ENCODE results near the gene ALLC.

ALLC gene

DNA sequence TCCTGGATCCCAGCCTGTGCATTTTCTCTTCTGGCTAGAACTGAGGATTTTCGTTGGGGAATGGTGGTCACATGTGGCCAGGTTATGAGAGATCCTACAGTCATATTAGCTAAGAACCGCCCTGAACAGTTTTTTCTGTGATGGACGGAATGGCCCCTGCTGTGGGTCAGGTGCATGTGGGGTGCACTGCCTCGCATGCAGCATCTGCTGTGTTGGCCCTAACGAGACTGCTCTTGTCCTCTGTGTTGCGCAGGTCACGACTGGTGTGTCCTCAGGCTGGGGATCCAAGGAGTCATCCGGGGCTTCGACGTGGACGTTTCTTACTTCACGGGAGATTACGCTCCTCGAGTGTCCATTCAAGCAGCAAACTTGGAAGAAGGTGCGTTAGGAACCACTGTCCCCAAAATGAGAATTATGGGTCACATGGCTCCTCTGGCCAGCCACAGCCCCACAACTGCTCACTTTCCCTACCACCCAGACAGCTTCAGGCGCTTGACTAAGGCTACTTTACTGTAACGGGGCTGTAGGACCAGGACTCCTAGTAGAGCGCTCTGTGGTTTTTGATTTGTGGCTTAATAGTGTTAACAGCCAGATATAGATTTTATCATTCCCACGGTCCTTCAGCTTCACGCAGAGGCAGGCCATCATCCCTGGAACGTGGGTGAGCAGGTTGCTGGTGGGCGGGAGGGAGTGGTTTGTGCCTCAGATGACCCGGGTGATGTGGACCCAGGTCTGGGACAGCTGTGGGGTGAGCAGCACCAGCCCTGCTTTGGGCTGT, 21.8 kb downstream of the ALLC start:
- TF ChIP-seq Cebpa-rat (IDR thresholded peaks at IDR 0.05): no peak
- Histone ChIP-seq H3K4me1 (peaks cover 44% of the 10 kb centered on the region), H4K20me1 (no peaks in the 10 kb centered on the region), H3K4me2 (no peak overlapping the region), H3K27ac (no peak overlapping the region), H3K9ac (no peak overlapping the region), H3K4me3 (no peak overlapping the region), H3K36me3 (no peaks in the 10 kb centered on the region), H3K9me3 (no peaks in the 10 kb centered on the region), H3K27me3 (no peaks in the 10 kb centered on the region)

- H3K9me3 ChIP-seq: no peaks in the 10 kb centered on the region
- peak overlapping the region; percentile 43 for H3K4me2 ChIP-seq
- no peak for TF ChIP-seq Cebpa-rat (IDR thresholded peaks at IDR 0.05)
- no peaks in the 10 kb centered on the region for H3K36me3 ChIP-seq
- H4K20me1 ChIP-seq: no peaks in the 10 kb centered on the region
- H3K4me3 ChIP-seq: no peak overlapping the region
- no peak overlapping the region for H3K27ac ChIP-seq
- H3K27me3 ChIP-seq: no peaks in the 10 kb centered on the region
- peaks cover 43% of the 10 kb centered on the region for H3K4me1 ChIP-seq
- no peak overlapping the region for H3K9ac ChIP-seq
Observed at GRCh38 chr2:3680548-3681345, 22.7 kb downstream of the ALLC start.

DNA sequence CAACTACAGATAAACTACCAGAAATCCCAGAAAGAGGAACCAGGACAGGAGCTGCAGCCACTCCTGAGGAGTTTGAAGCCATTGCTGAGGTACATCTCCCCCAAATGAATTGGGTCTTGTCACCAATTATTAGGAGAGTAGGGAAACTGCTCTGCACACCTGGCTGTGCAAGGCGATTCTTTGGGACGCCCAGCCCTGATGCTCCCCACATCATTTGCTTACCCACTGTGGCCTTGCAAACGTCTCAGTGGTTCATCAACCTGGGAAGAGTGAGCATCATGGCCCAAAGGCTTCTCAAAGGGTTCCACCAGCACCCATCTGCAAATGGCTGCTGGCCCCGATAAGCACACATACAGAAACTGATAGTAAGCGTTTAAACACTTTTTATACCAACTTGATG, 23.6 kb downstream of the ALLC start:
- H3K4me2 ChIP-seq: peak overlapping the region; percentile 72; the same call in 1 of the 2 replicates
- no peak for TF ChIP-seq Cebpa-rat (IDR thresholded peaks at IDR 0.05)
- H3K9me3 ChIP-seq: no peaks in the 10 kb centered on the region
- H3K36me3 ChIP-seq: no peaks in the 10 kb centered on the region
- H3K27ac ChIP-seq: no peak overlapping the region
- H4K20me1 ChIP-seq: no peaks in the 10 kb centered on the region
- no peak overlapping the region for H3K4me3 ChIP-seq
- no peak overlapping the region for H3K9ac ChIP-seq
- peaks cover 35% of the 10 kb centered on the region for H3K4me1 ChIP-seq
- H3K27me3 ChIP-seq: no peaks in the 10 kb centered on the region

GRCh38 chr2:3682811-3683210, 24.8 kb downstream of the ALLC start:
- Histone ChIP-seq H3K4me3 (no peak overlapping the region), H3K4me1 (peaks cover 35% of the 10 kb centered on the region), H3K27ac (0 out of 2 replicates have a peak overlapping the region, but pooled peaks have one; percentile 8), H3K4me2 (peak overlapping the region; percentile 72), H3K27me3 (no peaks in the 10 kb centered on the region), H3K9me3 (no peaks in the 10 kb centered on the region), H4K20me1 (no peaks in the 10 kb centered on the region), H3K9ac (no peak overlapping the region), H3K36me3 (no peaks in the 10 kb centered on the region)
- no peak for TF ChIP-seq Cebpa-rat (IDR thresholded peaks at IDR 0.05)

DNA sequence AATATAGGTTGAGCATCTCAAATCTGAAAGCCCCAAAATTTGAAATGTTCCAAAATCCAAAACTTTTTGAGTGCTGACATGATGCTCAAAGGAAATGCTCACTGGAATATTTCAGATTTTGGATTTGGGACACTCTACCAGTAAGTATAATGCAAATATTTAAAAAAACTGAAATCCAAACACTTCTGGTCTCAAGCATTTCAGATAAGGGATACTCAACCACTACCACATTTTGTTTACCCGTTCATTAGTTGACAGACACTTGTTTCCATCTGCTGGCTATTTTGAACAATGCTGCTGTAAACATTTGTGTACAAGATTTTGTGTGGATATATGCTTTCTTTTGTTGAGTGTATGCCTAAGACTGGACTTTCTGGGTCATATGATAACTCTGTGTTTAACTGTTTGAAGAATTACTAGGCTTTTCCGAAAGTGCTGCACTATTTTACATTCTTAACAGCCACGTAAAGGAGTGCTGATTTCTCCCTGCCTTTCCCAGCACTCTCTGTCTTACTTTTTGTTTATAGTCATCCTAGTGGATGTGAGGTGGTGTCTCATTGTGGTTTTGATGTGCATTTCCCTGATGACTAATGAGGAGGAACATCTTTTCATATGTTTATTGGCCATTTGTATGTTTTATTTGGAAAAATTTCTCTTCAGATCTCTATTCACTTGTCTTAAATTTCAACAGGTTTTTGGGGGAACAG, 25.9 kb downstream of the ALLC start:
- no peaks in the 10 kb centered on the region for H4K20me1 ChIP-seq

GRCh38 chr2:3689998-3690748, 32.2 kb downstream of the ALLC start:
- Histone ChIP-seq H3K9ac (no peak overlapping the region), H3K4me3 (no peak overlapping the region), H3K27ac (no peak overlapping the region), H3K27me3 (no peaks in the 10 kb centered on the region), H3K4me1 (no peaks in the 10 kb centered on the region), H3K36me3 (no peaks in the 10 kb centered on the region), H3K9me3 (peaks cover 14% of the 10 kb centered on the region), H4K20me1 (no peaks in the 10 kb centered on the region), H3K4me2 (no peak overlapping the region)
- TF ChIP-seq Cebpa-rat (IDR thresholded peaks at IDR 0.05): no peak

More for the DNA sequence above, 25.9 kb downstream of the ALLC start:
- Histone ChIP-seq H3K36me3 (no peaks in the 10 kb centered on the region), H3K4me3 (no peak overlapping the region), H3K27me3 (no peaks in the 10 kb centered on the region), H3K9ac (no peak overlapping the region), H3K27ac (no peak overlapping the region), H3K4me2 (no peak overlapping the region), H3K9me3 (no peaks in the 10 kb centered on the region), H3K4me1 (peaks cover 35% of the 10 kb centered on the region)
- no peak for TF ChIP-seq Cebpa-rat (IDR thresholded peaks at IDR 0.05)

- Histone ChIP-seq H3K9ac (no peak overlapping the region), H3K27me3 (no peaks in the 10 kb centered on the region), H3K9me3 (peaks cover 14% of the 10 kb centered on the region), H3K4me3 (no peak overlapping the region), H3K36me3 (no peaks in the 10 kb centered on the region), H3K27ac (no peak overlapping the region), H4K20me1 (no peaks in the 10 kb centered on the region), H3K4me1 (no peaks in the 10 kb centered on the region), H3K4me2 (no peak overlapping the region)
- no peak for TF ChIP-seq Cebpa-rat (IDR thresholded peaks at IDR 0.05)
Observed at GRCh38 chr2:3692375-3692774, 34.4 kb downstream of the ALLC start.

GRCh38 chr2:3696545-3696944, 38.5 kb downstream of the ALLC start:
- Histone ChIP-seq H3K27me3 (no peaks in the 10 kb centered on the region), H3K9me3 (0 out of 2 replicates have a peak, but pooled peaks cover under 1% of the 10 kb centered on the region), H4K20me1 (no peaks in the 10 kb centered on the region), H3K27ac (no peak overlapping the region), H3K4me1 (no peaks in the 10 kb centered on the region), H3K4me3 (no peak overlapping the region), H3K9ac (no peak overlapping the region), H3K4me2 (no peak overlapping the region), H3K36me3 (no peaks in the 10 kb centered on the region)
- TF ChIP-seq Cebpa-rat (IDR thresholded peaks at IDR 0.05): no peak

DNA sequence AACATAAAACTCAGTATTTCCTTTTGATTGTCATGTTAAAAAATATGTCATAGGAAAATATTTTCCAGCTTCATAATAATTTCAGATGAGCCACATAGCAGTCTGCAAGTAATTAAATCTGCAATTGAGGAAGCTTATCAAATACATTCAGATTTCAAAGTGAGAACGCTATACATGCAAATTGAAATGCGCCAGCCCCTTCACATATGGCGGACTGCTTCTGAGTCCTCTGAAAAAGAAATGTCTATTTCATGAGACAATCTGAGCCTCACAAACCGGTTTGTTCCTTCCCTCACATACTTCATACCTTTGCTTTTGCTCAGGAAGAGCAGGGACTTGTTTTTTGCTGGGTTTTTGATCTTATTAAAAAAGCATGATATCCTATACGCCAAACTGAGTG, 43.1 kb downstream of the ALLC start:
- H3K27me3 ChIP-seq: no peaks in the 10 kb centered on the region

More for the DNA sequence above, 43.1 kb downstream of the ALLC start:
- H3K4me1 ChIP-seq: no peaks in the 10 kb centered on the region
- no peak overlapping the region for H3K4me2 ChIP-seq
- H3K4me3 ChIP-seq: no peak overlapping the region
- H3K9ac ChIP-seq: no peak overlapping the region
- TF ChIP-seq Cebpa-rat (IDR thresholded peaks at IDR 0.05): no peak
- no peak overlapping the region for H3K27ac ChIP-seq
- H4K20me1 ChIP-seq: no peaks in the 10 kb centered on the region
- no peaks in the 10 kb centered on the region for H3K36me3 ChIP-seq
- peaks cover 14% of the 10 kb centered on the region for H3K9me3 ChIP-seq
